Measurements from ENCODE around the gene DNM3. TPM values are rescaled to one million over a fixed set of nuclear protein-coding genes. Genes with fewer than 3 reads are reported as not detected.
A peak's percentile ranks its signal among the peaks of the same experiment; 100 is the strongest.
"Not testable (repeated sequence)": the region's sequence is repeated elsewhere in the genome, so short reads cannot be mapped to it uniquely, and the experiment has no call there.

The DNM3 gene
- total and polyA plus RNA-seq, 2 experiments from 2014 or later = 0.11 to 1.4 TPM

- H3K9me2 ChIP-seq (ENCODE audit: insufficient read depth) = no peaks in the 10 kb centered on the region
- 94 to 96% methylated on average over 3 of the region's 3 CpGs for WGBS, 2 experiments (ENCODE audit: low coverage in 1 of 2, low lambda C conversion rate in 2 of 2, missing lambda C conversion rate in 2 of 2)
- H3K27ac ChIP-seq = no peak overlapping the region
- no peaks in the 10 kb centered on the region for H3K79me2 ChIP-seq (ENCODE audit: insufficient read depth)
- no peaks in the 10 kb centered on the region for H3K9me3 ChIP-seq (ENCODE audit: low read depth)
- no peaks in the 10 kb centered on the region for H4K20me1 ChIP-seq (ENCODE audit: insufficient read depth)
- no peaks in the 10 kb centered on the region for H3F3A ChIP-seq (ENCODE audit: insufficient read depth)
- no peaks in the 10 kb centered on the region for H3K27me3 ChIP-seq (replicated peaks; ENCODE audit: insufficient read depth)
- H3K9ac ChIP-seq = no peak overlapping the region
- no peak for DNase-seq
- no peak overlapping the region for H3K4me2 ChIP-seq (ENCODE audit: unreplicated experiment)
- no peaks in the 10 kb centered on the region for H3K4me1 ChIP-seq (ENCODE audit: insufficient read depth)
- no peak overlapping the region for H2AFZ ChIP-seq
- no peak overlapping the region for H3K4me3 ChIP-seq
- no peak for TF ChIP-seq EZH2phosphoT487 (IDR thresholded peaks at IDR 0.05; ENCODE audit: insufficient read depth, low read depth)
- no peak for TF ChIP-seq EZH2 (IDR thresholded peaks at IDR 0.05; ENCODE audit: insufficient read depth, poor library complexity, severe bottlenecking)
- in situ Hi-C loops (cut with MboI) = no loop called here
- H3K36me3 ChIP-seq (ENCODE audit: low read depth) = no peaks in the 10 kb centered on the region
These were observed 227.0 kb downstream of the DNM3 start for GRCh38 chr1:172068334-172068733.

GRCh38 chr1:172069051-172069450 lies 227.8 kb downstream of the DNM3 start:
- TF ChIP-seq EZH2 (IDR thresholded peaks at IDR 0.05; ENCODE audit: insufficient read depth, poor library complexity, severe bottlenecking) (no peak), EZH2phosphoT487 (IDR thresholded peaks at IDR 0.05; ENCODE audit: insufficient read depth, low read depth) (no peak)
- Histone ChIP-seq H3K27ac (no peak overlapping the region), H3K4me3 (no peak overlapping the region), H3K9me3 (ENCODE audit: low read depth) (no peaks in the 10 kb centered on the region), H3K4me1 (ENCODE audit: insufficient read depth) (no peaks in the 10 kb centered on the region), H4K20me1 (ENCODE audit: insufficient read depth) (no peaks in the 10 kb centered on the region), H3K79me2 (ENCODE audit: insufficient read depth) (no peaks in the 10 kb centered on the region), H3F3A (ENCODE audit: insufficient read depth) (no peaks in the 10 kb centered on the region), H3K9me2 (ENCODE audit: insufficient read depth) (no peaks in the 10 kb centered on the region), H3K4me2 (ENCODE audit: unreplicated experiment) (no peak overlapping the region), H2AFZ (peak overlapping the region; percentile 32; the same call in 1 of the 2 replicates), H3K36me3 (ENCODE audit: low read depth) (no peaks in the 10 kb centered on the region), H3K27me3 (replicated peaks; ENCODE audit: insufficient read depth) (no peaks in the 10 kb centered on the region), H3K9ac (no peak overlapping the region)
- DNase-seq = no peak
- in situ Hi-C loops (cut with MboI) = no loop called here

GRCh38 chr1:172069534-172069933 lies 228.2 kb downstream of the DNM3 start:
- in situ Hi-C loops (cut with MboI) = no loop called here
- Histone ChIP-seq H3K27me3 (replicated peaks; ENCODE audit: insufficient read depth) (no peaks in the 10 kb centered on the region), H3K4me3 (no peak overlapping the region), H2AFZ (peak overlapping the region; percentile 32; the same call in 1 of the 2 replicates), H3K9ac (no peak overlapping the region), H3K4me2 (ENCODE audit: unreplicated experiment) (no peak overlapping the region), H3K36me3 (ENCODE audit: low read depth) (no peaks in the 10 kb centered on the region), H3K9me2 (ENCODE audit: insufficient read depth) (no peaks in the 10 kb centered on the region), H3K79me2 (ENCODE audit: insufficient read depth) (no peaks in the 10 kb centered on the region), H3K4me1 (ENCODE audit: insufficient read depth) (no peaks in the 10 kb centered on the region), H3K27ac (no peak overlapping the region), H4K20me1 (ENCODE audit: insufficient read depth) (no peaks in the 10 kb centered on the region), H3F3A (ENCODE audit: insufficient read depth) (no peaks in the 10 kb centered on the region), H3K9me3 (ENCODE audit: low read depth) (no peaks in the 10 kb centered on the region)
- TF ChIP-seq EZH2phosphoT487 (IDR thresholded peaks at IDR 0.05; ENCODE audit: insufficient read depth, low read depth) (no peak), EZH2 (IDR thresholded peaks at IDR 0.05; ENCODE audit: insufficient read depth, poor library complexity, severe bottlenecking) (no peak)
- peak; percentile 35 for DNase-seq
- WGBS, 2 experiments (ENCODE audit: low coverage in 1 of 2, low lambda C conversion rate in 2 of 2, missing lambda C conversion rate in 2 of 2) = 15 to 17% methylated on average over 3 of the region's 3 CpGs

- H3K4me3 ChIP-seq = no peak overlapping the region
- in situ Hi-C loops (cut with MboI) = no loop called here
- no peaks in the 10 kb centered on the region for H3K79me2 ChIP-seq (ENCODE audit: insufficient read depth)
- H3K36me3 ChIP-seq (ENCODE audit: low read depth) = no peaks in the 10 kb centered on the region
- H3K27me3 ChIP-seq (replicated peaks; ENCODE audit: insufficient read depth) = no peaks in the 10 kb centered on the region
- H3K27ac ChIP-seq = no peak overlapping the region
- no peak for DNase-seq
- H3K9me2 ChIP-seq (ENCODE audit: insufficient read depth) = no peaks in the 10 kb centered on the region
- TF ChIP-seq EZH2phosphoT487 (IDR thresholded peaks at IDR 0.05; ENCODE audit: insufficient read depth, low read depth) = no peak
- no peak for TF ChIP-seq EZH2 (IDR thresholded peaks at IDR 0.05; ENCODE audit: insufficient read depth, poor library complexity, severe bottlenecking)
- no peak overlapping the region for H2AFZ ChIP-seq
- no peaks in the 10 kb centered on the region for H4K20me1 ChIP-seq (ENCODE audit: insufficient read depth)
- H3F3A ChIP-seq (ENCODE audit: insufficient read depth) = no peaks in the 10 kb centered on the region
- H3K4me2 ChIP-seq (ENCODE audit: unreplicated experiment) = no peak overlapping the region
- no peak overlapping the region for H3K9ac ChIP-seq
- no peaks in the 10 kb centered on the region for H3K9me3 ChIP-seq (ENCODE audit: low read depth)
- H3K4me1 ChIP-seq (ENCODE audit: insufficient read depth) = no peaks in the 10 kb centered on the region
These were observed 228.8 kb downstream of the DNM3 start for GRCh38 chr1:172070055-172070454.

- no peak for DNase-seq
- Histone ChIP-seq H3K27ac (no peak overlapping the region), H3K4me1 (ENCODE audit: insufficient read depth) (no peaks in the 10 kb centered on the region), H2AFZ (no peak overlapping the region), H3K27me3 (replicated peaks; ENCODE audit: insufficient read depth) (no peaks in the 10 kb centered on the region), H3K4me2 (ENCODE audit: unreplicated experiment) (no peak overlapping the region), H3K9ac (no peak overlapping the region), H3K4me3 (no peak overlapping the region), H4K20me1 (ENCODE audit: insufficient read depth) (no peaks in the 10 kb centered on the region), H3K36me3 (ENCODE audit: low read depth) (no peaks in the 10 kb centered on the region), H3K79me2 (ENCODE audit: insufficient read depth) (no peaks in the 10 kb centered on the region), H3F3A (ENCODE audit: insufficient read depth) (no peaks in the 10 kb centered on the region), H3K9me2 (ENCODE audit: insufficient read depth) (no peaks in the 10 kb centered on the region), H3K9me3 (ENCODE audit: low read depth) (no peaks in the 10 kb centered on the region)
- in situ Hi-C loops (cut with MboI) = no loop called here
- TF ChIP-seq EZH2 (IDR thresholded peaks at IDR 0.05; ENCODE audit: insufficient read depth, poor library complexity, severe bottlenecking) (no peak), EZH2phosphoT487 (IDR thresholded peaks at IDR 0.05; ENCODE audit: insufficient read depth, low read depth) (no peak)
- WGBS, 2 experiments (ENCODE audit: low coverage in 1 of 2, low lambda C conversion rate in 2 of 2, missing lambda C conversion rate in 2 of 2) = 73 to 81% methylated on average over 2 of the region's 2 CpGs
These were observed 230.4 kb downstream of the DNM3 start for GRCh38 chr1:172071746-172072145.

GRCh38 chr1:172079859-172080258 lies 238.6 kb downstream of the DNM3 start:
- H3K36me3 ChIP-seq (ENCODE audit: low read depth); H3K9me3 ChIP-seq (ENCODE audit: low read depth); H3K9ac ChIP-seq; H2AFZ ChIP-seq; H3K4me1 ChIP-seq (ENCODE audit: insufficient read depth); H3K9me2 ChIP-seq (ENCODE audit: insufficient read depth); H3K4me3 ChIP-seq; in situ Hi-C loops (cut with MboI); DNase-seq; H3K79me2 ChIP-seq (ENCODE audit: insufficient read depth); H3K4me2 ChIP-seq (ENCODE audit: unreplicated experiment); H3F3A ChIP-seq (ENCODE audit: insufficient read depth); H3K27ac ChIP-seq; H3K27me3 ChIP-seq (replicated peaks; ENCODE audit: insufficient read depth); H4K20me1 ChIP-seq (ENCODE audit: insufficient read depth): not testable (repeated sequence)
- 87 to 93% methylated on average over 4 of the region's 4 CpGs for WGBS, 2 experiments (ENCODE audit: low coverage in 1 of 2, low lambda C conversion rate in 2 of 2, missing lambda C conversion rate in 2 of 2)

Data from GM23248 (cell line).